Upper lobe of left lung (tissue), 6 donors: ENCODE data around the gene UCHL3. TPM values are rescaled to one million over a fixed set of nuclear protein-coding genes. Genes with fewer than 3 reads are reported as not detected.

ENCODE experiments used
- ATAC-seq, 2 donors: fragments of 200-7000 bp; cut with Tn5 transposase; one replicate each; pipeline ENCODE4 v1.9.1; 2022; ENCODE audit warnings: mild to moderate bottlenecking in 2 of 2, moderate library complexity in 2 of 2; ENCODE audit not compliant: low FRiP score in 2 of 2
- DNase-seq, 2 donors: peaks; one replicate each; pipeline ENCODE4 v3.0.0-alpha.2; 2019 to 2020
- H3K27ac ChIP-seq, 4 donors: fragments of 200-600 bp; sonication (generic); one replicate each; pipeline ENCODE4 v1.5.1; 2016 to 2019
- H3K27me3 ChIP-seq, 4 donors: fragments of 200-600 bp; sonication (generic); one replicate each; pipeline ENCODE4 v1.5.1; 2017 to 2019
- H3K36me3 ChIP-seq, 4 donors: fragments of 200-600 bp; sonication (generic); one replicate each; pipeline ENCODE4 v1.5.1; 2016 to 2019
- H3K4me1 ChIP-seq, 4 donors: fragments of 200-600 bp; sonication (generic); one replicate each; pipeline ENCODE4 v1.5.1; 2018 to 2019
- H3K4me3 ChIP-seq, 4 donors: fragments of 200-600 bp; sonication (generic); one replicate each; pipeline ENCODE4 v1.5.1; 2017 to 2019; ENCODE audit warnings: mild to moderate bottlenecking in 2 of 4, moderate library complexity in 1 of 4
- H3K9me3 ChIP-seq, 4 donors: fragments of 200-600 bp; sonication (generic); one replicate each; pipeline ENCODE4 v1.5.1; 2018 to 2019
- EP300 ChIP-seq, 4 donors: sonication (generic); formaldehyde crosslinking; IDR thresholded peaks; one replicate each; pipeline ENCODE4 v1.5.1; 2017; ENCODE audit warnings: antibody characterized with exemption in 4 of 4, control low read depth in 2 of 4
- POLR2A ChIP-seq, 4 donors: fragments of 450-650 bp; IDR thresholded peaks; one replicate each; pipeline ENCODE4 v1.5.1; 2016 to 2017; ENCODE audit warnings: antibody characterized with exemption in 4 of 4, mild to moderate bottlenecking in 2 of 4
- POLR2AphosphoS5 ChIP-seq, 2 donors: sonication (generic); formaldehyde crosslinking; IDR thresholded peaks; one replicate each; pipeline ENCODE4 v1.5.1; 2017; ENCODE audit warnings: antibody characterized with exemption in 2 of 2
- WGBS, 2 donors: methylation state at CpG; one replicate each; pipeline ENCODE4 v1.1.5; 2017 to 2018; 5-methylcytosine and 5-hydroxymethylcytosine counted together
- total RNA-seq, 6 donors: library from RNA; depleted of rRNA in 4 of 6; stranded (reverse); fragments of >200 nt in 4 of 6; gene quantifications; one replicate each; pipeline versions ENCODE4 v1.1.0 to v1.2.1, GENCODE V29; 2016 to 2021
- TF ChIP-seq, protein P1 (sequence below), 6 experiments: fragments of 450-650 bp in 4 of 6; fragments of 200-600 bp in 2 of 6; sonication (generic) in 2 of 6; IDR thresholded peaks; one replicate each; pipeline ENCODE4 v1.5.1; 2016 to 2019; ENCODE audit warnings: antibody characterized with exemption in 6 of 6
- donor health status: DM: no; HTN: no; CAD: no; lungs with moderate emphysema.
- donor health status: DM: no; HTN: yes; CAD: no; lungs with severe emphysema.

UCHL3 gene
- total RNA-seq, 6 donors from 2014 or later, result 6.3 to 20.7 (median 11.0) TPM

DNA sequence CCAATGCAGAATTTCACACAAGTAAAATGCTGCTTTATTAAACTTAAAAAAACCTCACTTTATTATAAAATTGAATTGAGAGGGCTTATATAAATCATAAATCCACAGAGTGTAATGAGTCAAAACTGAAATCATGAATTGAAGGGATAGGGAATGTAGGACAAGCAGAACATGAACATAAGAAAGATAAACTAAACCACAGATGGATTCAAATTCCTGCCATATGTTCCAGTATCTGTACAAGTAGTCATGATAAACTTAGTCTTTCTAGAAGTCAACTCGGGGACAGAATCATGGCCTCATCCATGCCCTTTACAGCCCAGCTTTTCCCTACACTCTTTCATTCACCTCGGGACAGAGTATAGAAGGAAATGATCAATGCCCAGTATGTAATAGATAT lies 103.1 kb downstream of the UCHL3 start:
- Histone ChIP-seq H3K27ac (no peak overlapping the region), H3K27me3 (no peaks in the 10 kb centered on the region), H3K4me1 (no peaks in the 10 kb centered on the region), H3K4me3 (no peak overlapping the region), H3K9me3 (no peaks in the 10 kb centered on the region), H3K36me3 (no peaks in the 10 kb centered on the region)
- DNase-seq (no peak), ATAC-seq (no peak)
- TF ChIP-seq EP300 (IDR thresholded peaks at IDR 0.05) (no peak), POLR2A (IDR thresholded peaks at IDR 0.05) (no peak), POLR2AphosphoS5 (IDR thresholded peaks at IDR 0.05) (no peak)
- TF ChIP-seq, protein P1, sequence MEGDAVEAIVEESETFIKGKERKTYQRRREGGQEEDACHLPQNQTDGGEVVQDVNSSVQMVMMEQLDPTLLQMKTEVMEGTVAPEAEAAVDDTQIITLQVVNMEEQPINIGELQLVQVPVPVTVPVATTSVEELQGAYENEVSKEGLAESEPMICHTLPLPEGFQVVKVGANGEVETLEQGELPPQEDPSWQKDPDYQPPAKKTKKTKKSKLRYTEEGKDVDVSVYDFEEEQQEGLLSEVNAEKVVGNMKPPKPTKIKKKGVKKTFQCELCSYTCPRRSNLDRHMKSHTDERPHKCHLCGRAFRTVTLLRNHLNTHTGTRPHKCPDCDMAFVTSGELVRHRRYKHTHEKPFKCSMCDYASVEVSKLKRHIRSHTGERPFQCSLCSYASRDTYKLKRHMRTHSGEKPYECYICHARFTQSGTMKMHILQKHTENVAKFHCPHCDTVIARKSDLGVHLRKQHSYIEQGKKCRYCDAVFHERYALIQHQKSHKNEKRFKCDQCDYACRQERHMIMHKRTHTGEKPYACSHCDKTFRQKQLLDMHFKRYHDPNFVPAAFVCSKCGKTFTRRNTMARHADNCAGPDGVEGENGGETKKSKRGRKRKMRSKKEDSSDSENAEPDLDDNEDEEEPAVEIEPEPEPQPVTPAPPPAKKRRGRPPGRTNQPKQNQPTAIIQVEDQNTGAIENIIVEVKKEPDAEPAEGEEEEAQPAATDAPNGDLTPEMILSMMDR (IDR thresholded peaks at IDR 0.05), result no peak
- 91 to 95% methylated on average over 2 of the region's 2 CpGs for WGBS, 2 donors

Other genes starting within 250 kb of the UCHL3 start
- gene TBC1D4, start 67.6 kb upstream of the UCHL3 start, total RNA-seq, result 10 to 100 TPM; 26.1 to 97.4 (median 30.7) TPM
- gene COMMD6, start 11.9 kb upstream of the UCHL3 start, total RNA-seq, result 100 to 1,000 TPM in 2 of 6 donors, 10 to 100 TPM in 3, 1 to 10 TPM in 1; 9.0 to 134 (median 63.8) TPM
- gene LMO7, start 86.5 kb downstream of the UCHL3 start, total RNA-seq, result 1,000 to 10,000 TPM in 1 of 6 donors, 100 to 1,000 TPM in 5; 327 to 1,155 (median 811) TPM